ENCODE data around the gene FHL3.

FHL3 gene

DNA sequence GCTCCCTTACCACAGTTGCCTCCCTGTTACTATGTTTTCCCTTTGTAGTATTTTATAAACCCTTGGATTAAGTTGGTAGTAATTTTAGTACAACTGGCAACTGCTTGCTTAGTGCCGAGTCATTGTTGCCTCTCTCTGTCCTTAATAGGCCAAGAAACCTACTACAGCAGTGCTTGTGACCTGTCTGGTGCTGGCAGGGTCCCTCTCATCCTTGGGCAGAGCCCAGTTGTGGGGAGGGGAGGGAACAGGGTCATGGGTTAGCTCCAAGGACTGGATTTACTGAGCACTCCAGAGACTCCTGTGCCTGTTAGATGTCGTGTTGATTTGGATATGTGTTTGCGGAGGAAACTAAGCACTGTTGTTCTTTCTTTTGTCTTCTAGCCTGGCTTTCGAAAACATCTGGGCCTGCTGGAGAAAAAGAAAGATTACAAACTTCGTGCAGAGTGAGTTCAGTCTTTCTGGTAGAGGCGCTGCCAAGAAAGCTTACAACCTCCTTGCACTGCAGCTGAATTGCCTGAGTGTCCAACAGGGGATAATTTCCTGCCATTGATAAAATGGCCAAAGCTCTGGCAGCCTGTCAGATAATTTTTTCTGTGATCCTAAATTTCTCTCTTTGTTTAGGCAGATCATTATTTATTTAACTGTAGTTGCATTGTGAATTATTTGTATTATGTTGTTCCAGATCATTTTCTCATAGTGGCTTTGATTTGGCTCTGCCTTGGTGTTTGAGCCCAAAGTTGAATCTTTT is 10.8 kb upstream of the FHL3 start:
- H3K4me3 ChIP-seq (ENCODE audit: low read length): no peak overlapping the region

GRCh38 chr1:38014724-38015424 is 9.6 kb upstream of the FHL3 start:
- DNase-seq (ENCODE audit: low read depth): no peak
- no peak for TF ChIP-seq CTCF (conservative IDR thresholded peaks at IDR 0.05; ENCODE audit: low read length)
- H3K4me3 ChIP-seq (ENCODE audit: low read length): no peak overlapping the region

More for the DNA sequence above, 10.8 kb upstream of the FHL3 start:
- TF ChIP-seq CTCF (conservative IDR thresholded peaks at IDR 0.05; ENCODE audit: low read length): no peak
- DNase-seq (ENCODE audit: low read depth): no peak

DNA sequence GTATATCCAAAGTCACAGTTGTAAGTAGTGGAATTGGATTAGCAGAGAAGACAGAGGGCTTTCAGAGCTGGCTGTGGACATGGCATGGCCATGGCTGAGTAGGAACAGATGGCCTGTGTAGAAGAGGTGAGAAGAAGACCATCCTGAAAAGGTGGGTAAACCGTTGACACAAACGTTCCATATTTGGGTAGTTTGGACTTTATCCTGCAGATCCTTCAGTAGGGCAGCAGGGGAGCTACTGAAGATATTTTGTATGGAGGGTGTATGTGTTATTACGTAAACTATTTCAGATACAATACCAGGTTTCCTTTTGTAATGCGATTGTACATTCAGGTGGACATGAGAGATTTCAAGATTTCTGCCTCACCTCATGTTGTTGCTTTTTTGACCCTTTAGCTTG is 8.9 kb upstream of the FHL3 start:
- no peak for DNase-seq (ENCODE audit: low read depth)
- H3K4me3 ChIP-seq (ENCODE audit: low read length): peak overlapping the region; percentile 26
- peak; percentile 37 for TF ChIP-seq CTCF (conservative IDR thresholded peaks at IDR 0.05; ENCODE audit: low read length)

DNA sequence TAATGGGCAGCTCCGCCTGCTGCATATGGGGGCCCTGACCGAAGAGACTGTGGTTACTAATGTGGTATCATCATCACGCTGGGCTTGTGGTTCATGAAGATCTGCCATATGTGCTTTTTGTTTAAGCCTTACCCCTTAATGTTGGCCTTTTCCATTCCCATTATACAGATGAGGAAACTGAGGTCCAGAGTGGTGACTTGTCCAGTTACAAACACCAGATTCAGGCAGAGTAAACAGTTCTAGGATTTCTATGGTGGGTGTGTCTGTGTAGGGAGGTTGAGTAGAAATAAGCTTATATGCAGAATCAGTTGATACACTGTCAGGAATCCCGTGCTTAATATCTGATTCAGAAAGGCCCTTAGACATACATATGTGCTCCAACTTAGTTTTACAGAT is 7.9 kb upstream of the FHL3 start:
- peak overlapping the region; percentile 69 for H3K4me3 ChIP-seq (ENCODE audit: low read length)
- DNase-seq (ENCODE audit: low read depth): no peak
- TF ChIP-seq CTCF (conservative IDR thresholded peaks at IDR 0.05; ENCODE audit: low read length): no peak

DNA sequence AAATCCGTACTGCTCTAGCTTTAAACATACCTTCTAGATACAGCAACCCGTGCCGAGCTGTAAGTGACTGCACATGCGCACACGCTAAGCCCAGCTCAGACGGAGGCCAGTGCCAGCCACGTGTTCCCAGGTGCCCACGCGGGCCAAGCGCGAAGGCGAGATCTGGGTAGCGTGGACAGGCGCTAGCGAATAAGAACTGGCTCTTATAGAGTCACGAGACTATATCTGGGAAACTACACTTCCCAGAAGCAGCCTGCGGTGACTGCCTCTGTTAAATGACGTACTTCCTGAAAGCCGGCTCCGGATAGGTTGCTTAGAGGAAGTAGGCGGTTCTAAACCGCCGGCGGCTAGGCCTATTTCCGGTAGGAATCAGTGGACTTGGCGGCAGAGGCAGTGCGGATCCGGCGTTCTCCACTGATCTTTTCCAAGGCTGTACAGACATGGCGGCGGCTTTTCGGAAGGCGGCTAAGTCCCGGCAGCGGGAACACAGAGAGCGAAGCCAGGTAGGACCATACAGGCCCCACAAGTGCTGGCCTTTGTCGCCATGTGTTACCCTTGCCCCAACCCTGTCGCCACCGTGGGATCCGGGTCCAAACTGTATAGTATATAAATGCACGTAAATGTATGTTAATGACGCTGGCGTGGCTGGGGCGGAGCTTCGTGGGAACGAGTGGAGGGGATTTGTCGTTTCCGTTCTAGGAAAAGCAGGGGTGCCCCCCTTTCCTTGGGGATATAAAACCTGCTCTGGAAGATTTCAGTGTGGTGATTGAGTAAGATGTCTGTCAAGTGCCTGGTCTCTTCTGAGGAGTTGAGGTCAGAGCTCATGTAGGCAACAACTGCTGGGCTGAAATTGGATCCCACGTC is 7.3 kb upstream of the FHL3 start, which contains the start of gene UTP11:
UTP11 (plus strand) TSS at position 372 of the 864 bp plus-strand sequence; CDS start at position 441, 69 bp downstream.
- no peak for TF ChIP-seq CTCF (conservative IDR thresholded peaks at IDR 0.05; ENCODE audit: low read length)
- DNase-seq (ENCODE audit: low read depth): peak; percentile 100
- peak within 1 kb of the TSS; percentile 69 for H3K4me3 ChIP-seq (ENCODE audit: low read length)

GRCh38 chr1:38009841-38010180 is 4.5 kb upstream of the FHL3 start:
- TF ChIP-seq CTCF (conservative IDR thresholded peaks at IDR 0.05; ENCODE audit: low read length): no peak
- H3K4me3 ChIP-seq (ENCODE audit: low read length): no peak overlapping the region
- no peak for DNase-seq (ENCODE audit: low read depth)
